H9 (cell line): ENCODE data around the gene RPP40. TPM values are rescaled to one million over a fixed set of nuclear protein-coding genes. Genes with fewer than 3 reads are reported as not detected.

Experiments
- DNase-seq: peaks from one replicate; pipeline ENCODE4 v3.0.0-alpha.2; 2017
- H2AFZ ChIP-seq: one replicate; pipeline ENCODE4 v1.6.1; 2013; ENCODE audit warnings: mild to moderate bottlenecking, low read length, control low read depth, moderate library complexity
- H2AK5ac ChIP-seq: 2 replicates; pipeline ENCODE4 v1.6.1; 2013; ENCODE audit warnings: low read length, control low read depth, mixed read lengths; ENCODE audit not compliant: insufficient read length
- H2BK120ac ChIP-seq: one replicate; pipeline ENCODE4 v1.6.1; 2013; ENCODE audit warnings: low read depth, mild to moderate bottlenecking, low read length, control low read depth, inconsistent platforms; ENCODE audit not compliant: poor library complexity, severe bottlenecking
- H2BK12ac ChIP-seq: 2 replicates; pipeline ENCODE4 v1.6.1; 2013; ENCODE audit warnings: low read length, control low read depth, mixed read lengths, low read depth; ENCODE audit not compliant: insufficient read length
- H2BK15ac ChIP-seq: 2 replicates; pipeline ENCODE4 v1.6.1; 2013; ENCODE audit warnings: low read depth, low read length, control low read depth
- H2BK20ac ChIP-seq: one replicate; pipeline ENCODE4 v1.6.1; 2013; ENCODE audit warnings: low read depth, mild to moderate bottlenecking, low read length, control low read depth, inconsistent platforms; ENCODE audit not compliant: poor library complexity, severe bottlenecking
- H2BK5ac ChIP-seq: 2 replicates; pipeline ENCODE4 v1.6.1; 2013; ENCODE audit warnings: low read length, control low read depth, mixed read lengths; ENCODE audit not compliant: insufficient read length
- H3K14ac ChIP-seq: 2 replicates; pipeline ENCODE4 v1.6.1; 2013; ENCODE audit warnings: low read length, control low read depth; ENCODE audit not compliant: insufficient read depth
- H3K18ac ChIP-seq: 2 replicates; pipeline ENCODE4 v1.6.1; 2013; ENCODE audit warnings: low read depth, mild to moderate bottlenecking, mixed read lengths, low read length, control low read depth; ENCODE audit not compliant: insufficient read length
- H3K23ac ChIP-seq: 2 replicates; pipeline ENCODE4 v1.6.1; 2013; ENCODE audit warnings: low read length, control low read depth, mixed read lengths, low read depth; ENCODE audit not compliant: insufficient read length
- H3K23me2 ChIP-seq: 2 replicates; pipeline ENCODE4 v1.6.1; 2013; ENCODE audit warnings: low read depth, mild to moderate bottlenecking, mixed read lengths, low read length, control low read depth; ENCODE audit not compliant: insufficient read length, poor library complexity, severe bottlenecking
- H3K27ac ChIP-seq: 2 replicates; pipeline ENCODE4 v1.5.1; 2013; ENCODE audit warnings: low read length, control low read depth, mixed read lengths, low read depth; ENCODE audit not compliant: insufficient read length
- H3K27me3 ChIP-seq: 2 replicates; pipeline ENCODE4 v1.6.1; 2013; ENCODE audit warnings: low read length, control low read depth, inconsistent platforms; ENCODE audit not compliant: insufficient read depth
- H3K4ac ChIP-seq: 2 replicates; pipeline ENCODE4 v1.6.1; 2013; ENCODE audit warnings: low read depth, mild to moderate bottlenecking, control low read depth, inconsistent platforms, low read length, moderate library complexity
- H3K4me1 ChIP-seq: 2 replicates; pipeline ENCODE4 v1.6.1; 2013; ENCODE audit warnings: low read length, control low read depth, inconsistent platforms; ENCODE audit not compliant: insufficient read depth
- H3K4me2 ChIP-seq: 2 replicates; pipeline ENCODE4 v1.6.1; 2013; ENCODE audit warnings: low read length, control low read depth, mixed read lengths; ENCODE audit not compliant: insufficient read length, insufficient read depth
- H3K56ac ChIP-seq: 2 replicates; pipeline ENCODE4 v1.6.1; 2013; ENCODE audit warnings: low read depth, mild to moderate bottlenecking, mixed read lengths, low read length, control low read depth; ENCODE audit not compliant: insufficient read length
- H3K79me1 ChIP-seq: 2 replicates; pipeline ENCODE4 v1.6.1; 2013; ENCODE audit warnings: low read depth, mild to moderate bottlenecking, moderate library complexity, low read length, control low read depth, inconsistent platforms; ENCODE audit not compliant: insufficient read depth, poor library complexity, severe bottlenecking
- H3K79me2 ChIP-seq: 2 replicates; pipeline ENCODE4 v1.6.1; 2013; ENCODE audit warnings: low read length, control low read depth, inconsistent platforms; ENCODE audit not compliant: insufficient read depth
- H3K9ac ChIP-seq: 2 replicates; pipeline ENCODE4 v1.6.1; 2013; ENCODE audit warnings: low read length, control low read depth, mixed read lengths; ENCODE audit not compliant: insufficient read length; ENCODE audit errors: extremely low read depth
- H3K9me3 ChIP-seq: one replicate; pipeline ENCODE4 v1.6.1; 2013; ENCODE audit warnings: low read depth, low read length, inconsistent platforms; ENCODE audit not compliant: control insufficient read depth
- H3T11ph ChIP-seq: one replicate; pipeline ENCODE4 v1.6.1; 2013; ENCODE audit warnings: mild to moderate bottlenecking, low read length, control low read depth, inconsistent platforms
- H4K20me1 ChIP-seq: one replicate; pipeline ENCODE4 v1.6.1; 2013; ENCODE audit not compliant: control insufficient read depth, insufficient read length, insufficient read depth
- H4K5ac ChIP-seq: 2 replicates; pipeline ENCODE4 v1.6.1; 2013; ENCODE audit warnings: low read depth, mild to moderate bottlenecking, mixed read lengths, low read length, control low read depth; ENCODE audit not compliant: insufficient read length
- H4K8ac ChIP-seq: replicated peaks from 2 replicates; pipeline ENCODE4 v1.6.1; 2013; ENCODE audit warnings: low read length, control low read depth, mixed read lengths, low read depth; ENCODE audit not compliant: insufficient read length
- H4K91ac ChIP-seq: 2 replicates; pipeline ENCODE4 v1.6.1; 2013; ENCODE audit warnings: low read depth, mild to moderate bottlenecking, moderate library complexity, mixed read lengths, low read length, control low read depth; ENCODE audit not compliant: insufficient read length
- H3K27ac Mint-ChIP-seq, 3 experiments: 2 replicates in 2 of 3; 3 replicates in 1 of 3; pipeline ENCODE4 v1.8.0; 2020 to 2021; ENCODE audit warnings: mixed read lengths in 3 of 3, mild to moderate bottlenecking in 1 of 3, moderate library complexity in 1 of 3
- H3K27me3 Mint-ChIP-seq: 2 replicates; pipeline ENCODE4 v1.8.0; 2021; ENCODE audit warnings: low read depth, mild to moderate bottlenecking, moderate library complexity, mixed read lengths
- H3K36me3 Mint-ChIP-seq, 3 experiments: 2 replicates in 2 of 3; 3 replicates in 1 of 3; pipeline ENCODE4 v1.8.0; 2020 to 2021; ENCODE audit warnings: low read depth in 3 of 3, mixed read lengths in 3 of 3; ENCODE audit not compliant: insufficient read depth in 1 of 3
- H3K4me1 Mint-ChIP-seq, 2 experiments: 2 replicates each; pipeline ENCODE4 v1.8.0; 2020; ENCODE audit warnings: mixed read lengths in 2 of 2
- H3K4me3 Mint-ChIP-seq, 2 experiments: 2 replicates in 1 of 2; 3 replicates in 1 of 2; pipeline ENCODE4 v1.8.0; 2020 to 2021; ENCODE audit warnings: mild to moderate bottlenecking in 2 of 2, mixed read lengths in 2 of 2, moderate library complexity in 1 of 2
- H3K9me3 Mint-ChIP-seq, 2 experiments: 2 replicates in 1 of 2; 3 replicates in 1 of 2; pipeline ENCODE4 v1.8.0; 2020; ENCODE audit warnings: mild to moderate bottlenecking in 2 of 2, mixed read lengths in 2 of 2, moderate library complexity in 1 of 2
- CTCF ChIP-seq: fragments of 200-600 bp; sonication (generic); conservative IDR thresholded peaks from 3 replicates; pipeline ENCODE4 v1.8.0; 2021; ENCODE audit warnings: antibody characterized with exemption, mild to moderate bottlenecking
- WGBS: extraction: QIAGEN DNeasy Blood & Tissue Kit; methylation state at CpG from one replicate; pipeline ENCODE4 v1.1.7; 2013; ENCODE audit warnings: missing lambda C conversion rate, low lambda C conversion rate, mixed read lengths; ENCODE audit not compliant: insufficient read length; ENCODE audit errors: extremely low coverage; 5-methylcytosine and 5-hydroxymethylcytosine counted together
- total RNA-seq: library from RNA; stranded (reverse); gene quantifications from 2 replicates; pipeline ENCODE4 v1.2.1, GENCODE V29; 2021

Gene RPP40
- total RNA-seq, 1 experiment from 2014 or later, result 17.8 TPM

GRCh38 chr6:4967301-4968030 lies 36.4 kb downstream of the RPP40 start:
- Histone ChIP-seq H2AK5ac (no peak overlapping the region), H3K79me2 (no peaks in the 10 kb centered on the region), H2BK15ac (no peak overlapping the region), H3K14ac (no peak overlapping the region), H3K9ac (no peak overlapping the region), H3T11ph (no peak overlapping the region), H2BK120ac (no peak overlapping the region), H3K23ac (no peak overlapping the region), H2AFZ (no peak overlapping the region), H3K4ac (no peak overlapping the region), H3K4me1 (no peaks in the 10 kb centered on the region; the same call in 1 of the 2 replicates), H3K23me2 (no peaks in the 10 kb centered on the region), H3K27me3 (no peaks in the 10 kb centered on the region), H4K91ac (no peak overlapping the region), H4K8ac (no peak overlapping the region), H3K4me2 (no peak overlapping the region), H4K5ac (no peak overlapping the region), H3K18ac (no peak overlapping the region), H2BK20ac (no peak overlapping the region), H4K20me1 (no peaks in the 10 kb centered on the region), H2BK5ac (no peak overlapping the region), H3K79me1 (no peaks in the 10 kb centered on the region), H3K27ac (no peak overlapping the region), H3K9me3 (no peaks in the 10 kb centered on the region), H3K56ac (no peak overlapping the region), H2BK12ac (no peak overlapping the region)
- peaks cover 15 to 22% of the 10 kb centered on the region in 2 experiments for H3K4me1 Mint-ChIP-seq
- peaks cover 3% of the 10 kb centered on the region; the same call in 1 of the 2 replicates for H3K27me3 Mint-ChIP-seq
- no peak for DNase-seq
- no CpG with 5 or more reads among the region's 5 CpGs for WGBS
- no peak overlapping the region for H3K4me3 Mint-ChIP-seq
- H3K36me3 Mint-ChIP-seq, result no peaks in the 10 kb centered on the region
- no peak overlapping the region for H3K27ac Mint-ChIP-seq
- TF ChIP-seq CTCF, result no peak
- no peaks in the 10 kb centered on the region; a peak in 1 of 5 replicates for H3K9me3 Mint-ChIP-seq
